Measurements from ENCODE around the gene ICA1.

Gene ICA1

DNA sequence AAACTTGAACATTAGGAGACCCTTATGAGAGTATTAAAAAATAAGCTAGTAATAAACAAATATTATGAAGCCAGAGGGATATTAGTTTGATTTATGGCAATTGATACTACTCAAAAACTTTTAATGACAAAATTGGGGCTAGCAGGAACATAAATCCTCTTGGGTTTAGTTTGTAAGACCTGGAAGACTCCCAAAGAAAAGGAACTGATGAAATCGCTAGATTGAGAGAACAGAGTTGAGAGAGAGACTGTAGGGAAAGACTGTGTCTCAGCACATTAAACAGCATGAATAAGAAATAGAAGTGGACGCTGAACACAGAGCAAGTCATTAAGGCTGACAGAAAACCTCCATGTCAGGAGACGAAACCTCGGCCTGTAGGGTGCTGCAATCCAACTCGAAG, 56.4 kb downstream of the ICA1 start:
- TF ChIP-seq, protein P1, sequence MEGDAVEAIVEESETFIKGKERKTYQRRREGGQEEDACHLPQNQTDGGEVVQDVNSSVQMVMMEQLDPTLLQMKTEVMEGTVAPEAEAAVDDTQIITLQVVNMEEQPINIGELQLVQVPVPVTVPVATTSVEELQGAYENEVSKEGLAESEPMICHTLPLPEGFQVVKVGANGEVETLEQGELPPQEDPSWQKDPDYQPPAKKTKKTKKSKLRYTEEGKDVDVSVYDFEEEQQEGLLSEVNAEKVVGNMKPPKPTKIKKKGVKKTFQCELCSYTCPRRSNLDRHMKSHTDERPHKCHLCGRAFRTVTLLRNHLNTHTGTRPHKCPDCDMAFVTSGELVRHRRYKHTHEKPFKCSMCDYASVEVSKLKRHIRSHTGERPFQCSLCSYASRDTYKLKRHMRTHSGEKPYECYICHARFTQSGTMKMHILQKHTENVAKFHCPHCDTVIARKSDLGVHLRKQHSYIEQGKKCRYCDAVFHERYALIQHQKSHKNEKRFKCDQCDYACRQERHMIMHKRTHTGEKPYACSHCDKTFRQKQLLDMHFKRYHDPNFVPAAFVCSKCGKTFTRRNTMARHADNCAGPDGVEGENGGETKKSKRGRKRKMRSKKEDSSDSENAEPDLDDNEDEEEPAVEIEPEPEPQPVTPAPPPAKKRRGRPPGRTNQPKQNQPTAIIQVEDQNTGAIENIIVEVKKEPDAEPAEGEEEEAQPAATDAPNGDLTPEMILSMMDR (IDR thresholded peaks at IDR 0.05; ENCODE audit: low read depth, low read length) = no peak
- DNase-seq (ENCODE audit: extremely low read depth, low read depth) = no peak

DNA sequence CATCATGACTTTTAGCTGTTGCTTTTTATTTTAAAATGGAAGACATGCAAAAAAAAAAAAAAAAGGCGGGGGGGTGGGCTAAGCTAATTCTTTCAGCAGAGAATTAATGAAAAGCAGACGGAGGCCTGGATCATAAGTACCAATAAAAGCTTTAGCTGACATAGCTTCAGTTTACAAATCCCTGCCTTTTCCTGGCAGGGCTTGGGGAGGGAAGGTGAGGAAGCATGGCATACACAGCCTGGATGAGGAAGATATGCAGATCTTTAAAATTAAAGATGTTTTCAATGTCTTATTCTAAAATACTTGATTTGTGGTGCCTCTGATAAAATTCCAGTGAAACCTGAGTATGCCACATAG, 57.0 kb downstream of the ICA1 start:
- no peak for DNase-seq (ENCODE audit: extremely low read depth, low read depth)
- TF ChIP-seq, protein P1 (IDR thresholded peaks at IDR 0.05; ENCODE audit: low read depth, low read length) = no peak

DNA sequence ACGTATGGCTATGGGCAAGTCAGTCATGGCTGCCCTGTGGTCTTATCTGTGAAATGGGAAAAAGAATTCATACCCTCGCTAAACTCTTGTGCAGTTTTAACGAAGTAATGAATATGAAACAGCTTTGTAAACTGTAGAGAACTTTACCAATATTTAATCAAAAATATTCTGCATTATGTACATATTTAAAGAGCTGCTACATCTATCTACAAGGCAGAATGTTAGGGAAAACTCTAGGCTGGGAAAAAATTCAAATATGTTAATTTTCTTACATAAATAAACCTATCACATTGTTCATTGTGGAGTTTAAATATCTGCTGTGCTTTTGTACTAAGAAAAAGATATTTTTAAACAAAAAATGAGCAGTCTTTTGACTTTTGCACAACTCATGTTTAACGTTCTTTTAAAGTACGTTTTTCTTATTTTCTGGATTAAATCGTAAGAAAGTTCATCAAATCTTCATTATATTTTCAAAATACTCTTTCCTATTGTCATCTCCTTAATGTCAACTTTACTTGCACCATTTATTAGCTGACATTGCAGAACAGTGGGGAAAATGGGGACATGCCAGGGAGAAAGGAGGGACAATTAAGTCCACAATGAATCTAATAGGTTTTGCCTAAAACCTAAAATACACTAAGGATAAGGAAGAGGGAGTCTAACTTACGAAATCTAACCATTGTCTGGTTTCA, 57.5 kb downstream of the ICA1 start:
- no peak for DNase-seq (ENCODE audit: extremely low read depth, low read depth)
- TF ChIP-seq, protein P1 (IDR thresholded peaks at IDR 0.05; ENCODE audit: low read depth, low read length) = no peak

DNA sequence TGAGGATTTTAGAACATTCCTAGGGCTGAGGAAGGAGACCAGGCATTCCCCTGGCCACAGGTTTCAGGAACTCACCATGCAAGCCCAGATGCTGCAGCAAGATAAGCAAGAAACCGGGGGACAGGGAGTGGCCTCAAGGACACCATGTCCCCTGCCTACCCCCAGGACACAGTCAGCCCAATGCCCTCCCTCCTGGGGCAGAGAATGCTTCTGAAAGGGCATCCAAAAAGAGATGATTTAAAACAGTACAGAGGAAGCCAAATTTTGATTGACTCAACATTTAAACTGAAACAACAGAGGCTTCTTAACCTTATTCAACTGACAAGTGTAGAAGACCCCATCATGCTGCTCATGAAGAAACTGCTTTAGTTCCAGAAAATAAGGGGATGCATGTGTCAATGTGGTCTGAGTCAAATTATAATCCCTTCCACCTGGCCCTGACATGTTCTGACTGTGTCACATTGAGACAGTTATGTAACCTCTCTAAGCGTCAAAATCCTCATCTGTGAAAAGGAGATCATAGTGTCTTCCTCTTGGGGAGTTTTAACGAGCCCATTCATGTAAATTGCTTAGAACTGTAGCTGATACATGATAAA, 60.0 kb downstream of the ICA1 start:
- TF ChIP-seq, protein P1 (IDR thresholded peaks at IDR 0.05; ENCODE audit: low read depth, low read length) = no peak
- DNase-seq (ENCODE audit: extremely low read depth, low read depth) = no peak

DNA sequence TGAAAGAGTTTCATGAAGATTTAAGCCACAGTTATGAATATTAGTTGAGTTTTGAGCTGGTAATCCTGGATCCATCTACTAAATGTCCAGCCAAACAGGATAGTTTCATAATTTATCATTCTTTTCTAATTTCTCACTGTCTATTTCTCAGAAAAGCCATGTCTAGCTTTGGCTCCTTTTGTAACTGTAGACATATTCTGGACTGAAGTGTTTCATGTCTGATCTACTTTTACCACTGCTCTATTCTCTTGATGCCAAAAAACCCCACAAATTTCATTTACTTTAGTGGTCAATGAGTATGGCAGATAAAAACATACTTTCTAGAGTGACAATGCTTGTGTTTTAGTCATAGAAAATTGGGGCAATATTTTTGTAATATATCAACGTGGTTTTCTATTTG, 61.2 kb downstream of the ICA1 start:
- TF ChIP-seq, protein P1 (IDR thresholded peaks at IDR 0.05; ENCODE audit: low read depth, low read length) = no peak
- no peak for DNase-seq (ENCODE audit: extremely low read depth, low read depth)

DNA sequence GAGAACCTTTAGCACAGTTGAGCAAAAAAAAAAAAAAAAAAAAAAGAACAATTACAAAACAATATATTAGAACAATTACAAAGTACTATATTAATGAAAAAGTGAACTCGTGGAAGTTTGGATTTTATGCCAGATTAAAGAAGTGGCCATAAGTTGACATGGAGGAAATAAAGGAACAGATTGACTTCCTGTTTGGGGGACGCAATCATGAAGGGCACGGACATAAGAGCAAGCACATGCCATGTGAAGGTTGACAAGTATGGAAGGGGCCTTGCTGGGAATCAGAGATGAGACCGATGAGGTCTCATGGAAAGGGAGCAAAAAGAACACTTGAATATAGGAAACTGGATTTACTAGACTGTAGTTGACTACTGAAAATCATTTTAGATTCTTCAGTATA, 61.7 kb downstream of the ICA1 start:
- TF ChIP-seq, protein P1 (IDR thresholded peaks at IDR 0.05; ENCODE audit: low read depth, low read length) = no peak

DNA sequence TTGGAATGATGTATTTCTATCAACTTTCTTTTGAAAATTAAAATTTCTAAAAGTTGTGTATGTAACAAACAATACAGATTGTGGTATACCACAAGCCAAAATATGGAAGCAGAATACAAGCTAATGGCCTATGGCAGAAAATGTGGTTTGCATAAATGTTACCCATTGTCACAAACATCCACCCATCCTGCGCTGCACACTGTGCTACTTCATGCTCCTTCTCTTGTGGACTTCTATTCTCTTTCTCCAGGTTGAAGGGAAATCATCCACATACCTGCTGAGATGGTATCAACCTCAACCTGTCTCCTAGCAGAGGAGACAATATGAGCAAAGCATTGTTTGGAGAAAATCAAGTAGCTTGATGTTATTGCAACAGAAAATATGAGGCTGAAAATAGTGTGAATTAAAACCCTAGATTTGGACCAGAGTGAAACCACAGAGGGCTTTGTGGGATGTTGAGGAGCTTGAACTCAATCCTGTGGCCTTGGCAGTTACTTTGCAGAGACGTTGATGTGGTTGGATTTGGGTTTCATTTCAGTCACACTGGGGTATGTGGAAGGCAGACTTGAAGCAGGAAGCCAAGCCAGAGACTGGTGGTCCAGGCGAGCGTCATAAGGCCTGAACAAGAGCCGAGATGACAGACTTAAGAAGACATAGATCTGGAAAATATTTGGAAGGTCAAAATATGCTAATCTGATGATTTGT, 63.8 kb downstream of the ICA1 start:
- no peak for DNase-seq (ENCODE audit: extremely low read depth, low read depth)
- TF ChIP-seq, protein P1 (IDR thresholded peaks at IDR 0.05; ENCODE audit: low read depth, low read length) = no peak

More for the DNA sequence above, 61.7 kb downstream of the ICA1 start:
- DNase-seq (ENCODE audit: extremely low read depth, low read depth) = no peak
